Neutrophil (primary cell): ENCODE measurements around the gene LGALS3.

Source experiments
- H3K27ac ChIP-seq: fragments of 200-600 bp; sonication (generic); 2 replicates; pipeline ENCODE4 v1.5.1; 2016; ENCODE audit warnings: mild to moderate bottlenecking, moderate library complexity
- H3K27me3 ChIP-seq: fragments of 200-600 bp; sonication (generic); 2 replicates; pipeline ENCODE4 v1.6.0; 2016; ENCODE audit warnings: mild to moderate bottlenecking
- H3K36me3 ChIP-seq: fragments of 200-600 bp; sonication (generic); 2 replicates; pipeline ENCODE4 v1.5.1; 2017
- H3K4me1 ChIP-seq, 2 experiments: fragments of 200-600 bp in 1 of 2; sonication (generic) in 1 of 2; 1 replicate in 1 of 2; 2 replicates in 1 of 2; pipeline versions ENCODE4 v1.5.1 to v1.6.1; 2013 to 2016; ENCODE audit warnings: low read depth in 1 of 2, low read length in 1 of 2, mild to moderate bottlenecking in 1 of 2, moderate library complexity in 1 of 2; ENCODE audit not compliant: control insufficient read depth in 1 of 2, insufficient read depth in 1 of 2
- H3K4me3 ChIP-seq, 2 experiments: fragments of 200-600 bp in 1 of 2; sonication (generic) in 1 of 2; 1 replicate in 1 of 2; 2 replicates in 1 of 2; pipeline ENCODE4 v1.5.1; 2013 to 2016; ENCODE audit warnings: low read depth in 1 of 2, low read length in 1 of 2, mild to moderate bottlenecking in 1 of 2, moderate library complexity in 1 of 2
- H3K9me3 ChIP-seq: fragments of 200-600 bp; sonication (generic); 2 replicates; pipeline ENCODE4 v1.5.1; 2016
- CTCF ChIP-seq: fragments of 200-600 bp; sonication (generic); IDR thresholded peaks from 2 replicates; pipeline ENCODE4 v1.5.1; 2016; ENCODE audit warnings: antibody characterized with exemption

LGALS3 gene

GRCh38 chr14:55142466-55142865 is 13.4 kb downstream of the LGALS3 start:
- Histone ChIP-seq H3K27me3 (no peaks in the 10 kb centered on the region), H3K9me3 (no peaks in the 10 kb centered on the region), H3K27ac (no peak overlapping the region), H3K4me3 (no peak overlapping the region), H3K36me3 (peaks cover 70% of the 10 kb centered on the region), H3K4me1 (peaks cover 40% of the 10 kb centered on the region in 2 experiments)
- TF ChIP-seq CTCF = no peak

DNA sequence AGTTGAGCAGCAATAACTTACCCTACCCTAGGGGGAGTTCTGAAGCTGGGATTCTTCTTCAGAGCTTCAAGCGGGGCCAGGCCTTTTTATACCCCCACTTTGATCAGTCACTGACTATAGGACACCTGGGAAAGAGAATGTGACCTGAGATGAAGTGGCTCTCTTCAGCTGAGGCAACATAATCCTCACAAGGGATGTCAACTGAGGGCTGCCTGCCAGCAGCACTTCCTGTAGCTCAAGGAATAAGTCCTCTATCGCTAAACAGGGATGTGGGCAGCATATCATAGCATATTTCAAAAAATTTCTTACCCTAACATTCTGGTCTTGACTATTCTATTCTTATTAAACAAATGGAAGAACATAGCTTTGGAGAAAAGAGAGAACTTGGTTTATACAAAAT is 17.4 kb downstream of the LGALS3 start:
- H3K9me3 ChIP-seq = no peaks in the 10 kb centered on the region

GRCh38 chr14:55151601-55152000 is 22.5 kb downstream of the LGALS3 start:
- Histone ChIP-seq H3K27ac (no peak overlapping the region), H3K9me3 (no peaks in the 10 kb centered on the region), H3K4me3 (no peak overlapping the region), H3K27me3 (no peaks in the 10 kb centered on the region), H3K36me3 (peaks cover 14% of the 10 kb centered on the region), H3K4me1 (no peaks in the 10 kb centered on the region)
- TF ChIP-seq CTCF = no peak

More for the DNA sequence above, 17.4 kb downstream of the LGALS3 start:
- Histone ChIP-seq H3K36me3 (peaks cover 53% of the 10 kb centered on the region), H3K27me3 (no peaks in the 10 kb centered on the region), H3K4me1 (peaks cover 0 to under 1% of the 10 kb centered on the region in 2 experiments), H3K4me3 (no peak overlapping the region), H3K27ac (no peak overlapping the region)
- no peak for TF ChIP-seq CTCF

DNA sequence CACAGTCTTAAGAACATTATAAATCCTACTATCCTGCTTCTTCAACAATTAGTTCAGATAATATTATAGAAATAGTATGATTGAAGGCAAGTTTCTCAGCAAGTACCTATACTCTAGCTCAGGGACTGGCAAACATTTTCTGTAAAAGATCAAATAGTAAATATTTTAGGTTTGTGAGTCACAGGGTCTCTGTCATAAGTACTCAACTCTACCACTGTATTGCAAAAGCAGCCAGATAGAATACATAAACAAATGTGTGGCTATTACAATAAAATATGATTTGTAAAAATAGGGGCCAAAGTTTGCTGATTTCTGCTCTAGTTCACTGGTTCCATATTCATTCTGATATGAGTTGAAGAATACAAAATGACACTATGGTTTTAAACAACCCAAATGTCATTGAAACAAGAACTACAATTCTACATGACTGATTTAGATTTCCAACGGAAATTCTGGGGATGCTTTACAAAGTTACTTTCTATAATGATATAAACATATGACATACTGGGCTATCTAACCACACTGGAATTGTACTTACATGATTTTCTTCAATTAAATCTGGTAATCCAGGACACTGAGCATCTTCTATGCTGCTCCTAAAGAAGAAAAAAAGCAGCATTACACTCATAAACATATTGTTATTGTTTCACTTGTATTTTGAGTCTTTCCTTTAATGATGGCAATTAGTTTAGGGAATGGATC is 23.2 kb downstream of the LGALS3 start:
- Histone ChIP-seq H3K36me3 (peaks cover 8% of the 10 kb centered on the region), H3K4me1 (no peaks in the 10 kb centered on the region), H3K27ac (no peak overlapping the region), H3K4me3 (no peak overlapping the region), H3K27me3 (no peaks in the 10 kb centered on the region), H3K9me3 (no peaks in the 10 kb centered on the region)
- TF ChIP-seq CTCF = no peak

GRCh38 chr14:55153951-55154350 is 24.9 kb downstream of the LGALS3 start:
- H3K9me3 ChIP-seq = no peaks in the 10 kb centered on the region
- H3K4me3 ChIP-seq = no peak overlapping the region
- no peaks in the 10 kb centered on the region for H3K27me3 ChIP-seq
- no peak for TF ChIP-seq CTCF
- peaks cover 8% of the 10 kb centered on the region for H3K36me3 ChIP-seq
- no peak overlapping the region for H3K27ac ChIP-seq
- peaks cover 6% of the 10 kb centered on the region in 2 experiments for H3K4me1 ChIP-seq
